ENCODE measurements around the gene STAG3. TPM values are rescaled to one million over a fixed set of nuclear protein-coding genes. Genes with fewer than 3 reads are reported as not detected.

STAG3 gene
- total and polyA plus RNA-seq, 4 donors = 2.0 to 2.8 (median 2.1) TPM

- DNase-seq = peak in 1 of 3 donors; percentile 37
- Histone ChIP-seq H3K9me3 (ENCODE audit: control insufficient read depth in 4 of 4, insufficient read depth in 3 of 4, low read length in 3 of 4) (no peaks in the 10 kb centered on the region), H3K9ac (ENCODE audit: insufficient read depth in 1 of 2, low read length in 2 of 2) (no peak overlapping the region), H3K4me3 (no peak overlapping the region), H3K4me1 (ENCODE audit: control insufficient read depth in 5 of 5, insufficient read depth in 5 of 5, low read length in 5 of 5) (peaks cover 0 to 25% (median 3%) of the 10 kb centered on the region in 5 donors), H3K27ac (ENCODE audit: low read depth in 1 of 2, low read length in 1 of 2) (no peak overlapping the region), H3K36me3 (ENCODE audit: control insufficient read depth in 4 of 4, insufficient read depth in 4 of 4, low read length in 4 of 4) (no peaks in the 10 kb centered on the region), H3K27me3 (ENCODE audit: control insufficient read depth in 3 of 3, insufficient read depth in 3 of 3, low read length in 2 of 3) (peaks cover 0 to 4% (median 0%) of the 10 kb centered on the region in 3 donors)
- TF ChIP-seq, protein P1, sequence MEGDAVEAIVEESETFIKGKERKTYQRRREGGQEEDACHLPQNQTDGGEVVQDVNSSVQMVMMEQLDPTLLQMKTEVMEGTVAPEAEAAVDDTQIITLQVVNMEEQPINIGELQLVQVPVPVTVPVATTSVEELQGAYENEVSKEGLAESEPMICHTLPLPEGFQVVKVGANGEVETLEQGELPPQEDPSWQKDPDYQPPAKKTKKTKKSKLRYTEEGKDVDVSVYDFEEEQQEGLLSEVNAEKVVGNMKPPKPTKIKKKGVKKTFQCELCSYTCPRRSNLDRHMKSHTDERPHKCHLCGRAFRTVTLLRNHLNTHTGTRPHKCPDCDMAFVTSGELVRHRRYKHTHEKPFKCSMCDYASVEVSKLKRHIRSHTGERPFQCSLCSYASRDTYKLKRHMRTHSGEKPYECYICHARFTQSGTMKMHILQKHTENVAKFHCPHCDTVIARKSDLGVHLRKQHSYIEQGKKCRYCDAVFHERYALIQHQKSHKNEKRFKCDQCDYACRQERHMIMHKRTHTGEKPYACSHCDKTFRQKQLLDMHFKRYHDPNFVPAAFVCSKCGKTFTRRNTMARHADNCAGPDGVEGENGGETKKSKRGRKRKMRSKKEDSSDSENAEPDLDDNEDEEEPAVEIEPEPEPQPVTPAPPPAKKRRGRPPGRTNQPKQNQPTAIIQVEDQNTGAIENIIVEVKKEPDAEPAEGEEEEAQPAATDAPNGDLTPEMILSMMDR (IDR thresholded peaks at IDR 0.05; ENCODE audit: control extremely low read depth, extremely low read depth) = no peak
- no peak for ATAC-seq (ENCODE audit: insufficient read depth, low FRiP score)
- 13% methylated on average over 55 to 61 of the region's 61 CpGs for WGBS, 2 donors
Observed at GRCh38 chr7:100171087-100171681, 6.5 kb upstream of the STAG3 start.

- WGBS, 2 donors = 31 to 35% methylated on average over 18 to 22 of the region's 22 CpGs
- Histone ChIP-seq H3K9me3 (ENCODE audit: control insufficient read depth in 4 of 4, insufficient read depth in 3 of 4, low read length in 3 of 4) (no peaks in the 10 kb centered on the region), H3K4me3 (no peak overlapping the region), H3K27me3 (ENCODE audit: control insufficient read depth in 3 of 3, insufficient read depth in 3 of 3, low read length in 2 of 3) (peaks cover 0 to 4% (median 0%) of the 10 kb centered on the region in 3 donors), H3K27ac (ENCODE audit: low read depth in 1 of 2, low read length in 1 of 2) (no peak overlapping the region), H3K9ac (ENCODE audit: insufficient read depth in 1 of 2, low read length in 2 of 2) (no peak overlapping the region), H3K4me1 (ENCODE audit: control insufficient read depth in 5 of 5, insufficient read depth in 5 of 5, low read length in 5 of 5) (peaks cover 0 to 25% (median 3%) of the 10 kb centered on the region in 5 donors), H3K36me3 (ENCODE audit: control insufficient read depth in 4 of 4, insufficient read depth in 4 of 4, low read length in 4 of 4) (no peaks in the 10 kb centered on the region)
- ATAC-seq (ENCODE audit: insufficient read depth, low FRiP score) = no peak
- no peak for DNase-seq
- TF ChIP-seq, protein P1 (IDR thresholded peaks at IDR 0.05; ENCODE audit: control extremely low read depth, extremely low read depth) = no peak
Observed at GRCh38 chr7:100171840-100172239, 5.9 kb upstream of the STAG3 start.

DNA sequence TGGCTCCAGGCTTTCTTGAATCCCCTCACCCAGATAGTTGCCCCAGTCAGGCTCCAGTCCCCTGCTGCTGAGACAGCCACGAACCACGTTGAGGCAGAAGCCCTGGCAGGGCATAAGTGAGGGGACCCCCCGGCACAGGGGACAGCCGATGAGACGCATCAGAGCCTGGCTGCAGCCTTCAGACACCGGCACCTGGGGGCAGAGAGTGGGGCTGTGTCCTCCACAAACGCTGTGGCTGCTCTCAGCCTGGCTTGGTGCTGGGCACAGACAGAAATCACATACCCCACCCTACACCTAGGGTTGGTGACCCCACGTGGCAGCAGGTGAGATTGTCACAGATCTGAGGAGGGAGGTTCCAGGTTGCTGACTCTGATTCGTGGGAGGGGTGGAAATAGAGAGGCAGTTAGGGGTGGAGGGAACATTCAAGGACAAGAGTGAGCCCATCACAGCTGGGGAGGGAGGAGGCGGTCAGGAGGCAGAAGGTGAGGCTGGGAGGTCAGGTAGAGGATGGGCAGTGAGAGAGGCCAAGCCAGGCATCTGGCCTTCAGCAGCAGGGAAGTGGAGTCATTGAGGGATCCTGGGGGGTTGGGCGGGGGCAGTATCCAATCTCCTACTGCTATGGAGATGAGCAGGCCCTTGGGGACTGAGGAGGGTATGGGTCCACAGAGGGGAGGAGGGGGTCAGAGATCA, 3.8 kb upstream of the STAG3 start:
- peaks cover 0 to 7% (median 0%) of the 10 kb centered on the region in 5 donors for H3K4me1 ChIP-seq (ENCODE audit: control insufficient read depth in 5 of 5, insufficient read depth in 5 of 5, low read length in 5 of 5)
- H3K9ac ChIP-seq (ENCODE audit: insufficient read depth in 1 of 2, low read length in 2 of 2) = no peak overlapping the region
- TF ChIP-seq, protein P1 (IDR thresholded peaks at IDR 0.05; ENCODE audit: control extremely low read depth, extremely low read depth) = no peak
- no peak overlapping the region for H3K27ac ChIP-seq (ENCODE audit: low read depth in 1 of 2, low read length in 1 of 2)
- ATAC-seq (ENCODE audit: insufficient read depth, low FRiP score) (no peak), DNase-seq (no peak)
- 90 to 93% methylated on average over 11 of the region's 11 CpGs for WGBS, 2 donors
- no peak overlapping the region for H3K4me3 ChIP-seq
- no peaks in the 10 kb centered on the region for H3K36me3 ChIP-seq (ENCODE audit: control insufficient read depth in 4 of 4, insufficient read depth in 4 of 4, low read length in 4 of 4)
- no peaks in the 10 kb centered on the region for H3K9me3 ChIP-seq (ENCODE audit: control insufficient read depth in 4 of 4, insufficient read depth in 3 of 4, low read length in 3 of 4)
- no peaks in the 10 kb centered on the region for H3K27me3 ChIP-seq (ENCODE audit: control insufficient read depth in 3 of 3, insufficient read depth in 3 of 3, low read length in 2 of 3)
